Measurements from ENCODE around the gene DLL3.
"Not testable (repeated sequence)": the region's sequence is repeated elsewhere in the genome, so short reads cannot be mapped to it uniquely, and the experiment has no call there.

Gene DLL3

GRCh38 chr19:39474139-39474620 lies 24.6 kb upstream of the DLL3 start:
- peaks cover under 1% of the 10 kb centered on the region; the same call in 1 of the 2 replicates for H3K4me1 ChIP-seq (ENCODE audit: low read length)
- H3K36me3 ChIP-seq (replicated peaks; ENCODE audit: low read depth, low read length), result peaks cover 64% of the 10 kb centered on the region
- no peak overlapping the region for H3K4me3 ChIP-seq (ENCODE audit: low read length)
- H2AFZ ChIP-seq (ENCODE audit: low read depth, low read length), result no peak overlapping the region
- H4K20me1 ChIP-seq (ENCODE audit: insufficient read depth, low read length), result no peaks in the 10 kb centered on the region
- TF ChIP-seq, protein P1, sequence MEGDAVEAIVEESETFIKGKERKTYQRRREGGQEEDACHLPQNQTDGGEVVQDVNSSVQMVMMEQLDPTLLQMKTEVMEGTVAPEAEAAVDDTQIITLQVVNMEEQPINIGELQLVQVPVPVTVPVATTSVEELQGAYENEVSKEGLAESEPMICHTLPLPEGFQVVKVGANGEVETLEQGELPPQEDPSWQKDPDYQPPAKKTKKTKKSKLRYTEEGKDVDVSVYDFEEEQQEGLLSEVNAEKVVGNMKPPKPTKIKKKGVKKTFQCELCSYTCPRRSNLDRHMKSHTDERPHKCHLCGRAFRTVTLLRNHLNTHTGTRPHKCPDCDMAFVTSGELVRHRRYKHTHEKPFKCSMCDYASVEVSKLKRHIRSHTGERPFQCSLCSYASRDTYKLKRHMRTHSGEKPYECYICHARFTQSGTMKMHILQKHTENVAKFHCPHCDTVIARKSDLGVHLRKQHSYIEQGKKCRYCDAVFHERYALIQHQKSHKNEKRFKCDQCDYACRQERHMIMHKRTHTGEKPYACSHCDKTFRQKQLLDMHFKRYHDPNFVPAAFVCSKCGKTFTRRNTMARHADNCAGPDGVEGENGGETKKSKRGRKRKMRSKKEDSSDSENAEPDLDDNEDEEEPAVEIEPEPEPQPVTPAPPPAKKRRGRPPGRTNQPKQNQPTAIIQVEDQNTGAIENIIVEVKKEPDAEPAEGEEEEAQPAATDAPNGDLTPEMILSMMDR (IDR thresholded peaks at IDR 0.05; ENCODE audit: low read depth, low read length), result peak; percentile 88
- TF ChIP-seq EZH2phosphoT487 (IDR thresholded peaks at IDR 0.05; ENCODE audit: low read depth), result no peak
- H3K9me3 ChIP-seq (ENCODE audit: insufficient read depth, low read length), result no peaks in the 10 kb centered on the region
- H3K79me2 ChIP-seq (ENCODE audit: low read length), result 0 out of 2 replicates have a peak, but pooled peaks cover 5% of the 10 kb centered on the region
- H3K27ac ChIP-seq (ENCODE audit: low read length), result no peak overlapping the region
- no peaks in the 10 kb centered on the region for H3K27me3 ChIP-seq (ENCODE audit: low read depth, low read length)
- H3K9ac ChIP-seq (ENCODE audit: low read length), result no peak overlapping the region
- H3K4me2 ChIP-seq (ENCODE audit: low read length), result no peak overlapping the region

DNA sequence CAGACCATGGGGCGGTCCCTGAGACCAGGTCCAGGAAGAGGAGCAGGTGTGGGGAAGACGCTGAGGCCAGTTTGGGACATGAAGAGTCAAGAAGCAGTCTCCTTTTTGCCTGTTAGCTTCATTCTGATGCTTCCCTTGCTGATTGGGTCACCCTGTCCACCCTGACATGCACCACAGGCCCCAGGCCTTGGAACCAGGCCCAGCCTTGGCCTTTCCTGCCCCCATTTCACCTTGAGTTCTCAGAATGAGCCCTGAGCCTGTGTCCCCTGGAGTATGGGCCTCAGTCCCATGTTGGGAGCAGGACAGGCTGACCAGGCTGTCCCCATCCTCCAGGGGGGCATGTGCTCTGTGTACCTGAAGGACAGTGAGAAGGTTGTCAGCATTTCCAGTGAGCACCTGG lies 23.0 kb upstream of the DLL3 start:
- H3K9ac ChIP-seq (ENCODE audit: low read length), result no peak overlapping the region

GRCh38 chr19:39479319-39479801 lies 19.4 kb upstream of the DLL3 start:
- Histone ChIP-seq H3K27ac (ENCODE audit: low read length) (peak overlapping the region; percentile 59), H3K9ac (ENCODE audit: low read length) (peak overlapping the region; percentile 71; the same call in 1 of the 2 replicates), H2AFZ (ENCODE audit: low read depth, low read length) (peak overlapping the region; percentile 24; the same call in 1 of the 2 replicates), H3K4me3 (ENCODE audit: low read length) (peak overlapping the region; percentile 90), H3K36me3 (replicated peaks; ENCODE audit: low read depth, low read length) (peaks cover 36% of the 10 kb centered on the region), H3K4me2 (ENCODE audit: low read length) (peak overlapping the region; percentile 64), H3K4me1 (ENCODE audit: low read length) (peaks cover 20% of the 10 kb centered on the region), H3K79me2 (ENCODE audit: low read length) (peaks cover 32% of the 10 kb centered on the region)
- not testable (repeated sequence) for H3K27me3 ChIP-seq (ENCODE audit: low read depth, low read length); H3K9me3 ChIP-seq (ENCODE audit: insufficient read depth, low read length); H4K20me1 ChIP-seq (ENCODE audit: insufficient read depth, low read length)

More for the DNA sequence above, 23.0 kb upstream of the DLL3 start:
- Histone ChIP-seq H4K20me1 (ENCODE audit: insufficient read depth, low read length) (no peaks in the 10 kb centered on the region), H3K36me3 (replicated peaks; ENCODE audit: low read depth, low read length) (peaks cover 48% of the 10 kb centered on the region), H3K4me3 (ENCODE audit: low read length) (no peak overlapping the region), H3K27ac (ENCODE audit: low read length) (no peak overlapping the region), H2AFZ (ENCODE audit: low read depth, low read length) (no peak overlapping the region), H3K79me2 (ENCODE audit: low read length) (peaks cover 6% of the 10 kb centered on the region), H3K27me3 (ENCODE audit: low read depth, low read length) (no peaks in the 10 kb centered on the region), H3K4me2 (ENCODE audit: low read length) (no peak overlapping the region), H3K9me3 (ENCODE audit: insufficient read depth, low read length) (no peaks in the 10 kb centered on the region), H3K4me1 (ENCODE audit: low read length) (peaks cover 12% of the 10 kb centered on the region; the same call in 1 of the 2 replicates)
- TF ChIP-seq EZH2phosphoT487 (IDR thresholded peaks at IDR 0.05; ENCODE audit: low read depth), result no peak
- TF ChIP-seq, protein P1 (IDR thresholded peaks at IDR 0.05; ENCODE audit: low read depth, low read length), result no peak

- H3K4me3 ChIP-seq (ENCODE audit: low read length), result peak overlapping the region; percentile 90
These were observed 18.8 kb upstream of the DLL3 start for GRCh38 chr19:39479916-39480315.

More at GRCh38 chr19:39479916-39480315, 18.8 kb upstream of the DLL3 start:
- peak overlapping the region; percentile 71 for H3K9ac ChIP-seq (ENCODE audit: low read length)
- no peaks in the 10 kb centered on the region for H4K20me1 ChIP-seq (ENCODE audit: insufficient read depth, low read length)
- H2AFZ ChIP-seq (ENCODE audit: low read depth, low read length), result peak overlapping the region; percentile 24
- H3K4me2 ChIP-seq (ENCODE audit: low read length), result peak overlapping the region; percentile 64
- H3K4me1 ChIP-seq (ENCODE audit: low read length), result peaks cover 20% of the 10 kb centered on the region
- H3K27ac ChIP-seq (ENCODE audit: low read length), result peak overlapping the region; percentile 59
- H3K79me2 ChIP-seq (ENCODE audit: low read length), result peaks cover 32% of the 10 kb centered on the region
- H3K27me3 ChIP-seq (ENCODE audit: low read depth, low read length), result no peaks in the 10 kb centered on the region
- H3K9me3 ChIP-seq (ENCODE audit: insufficient read depth, low read length), result no peaks in the 10 kb centered on the region
- peaks cover 32% of the 10 kb centered on the region for H3K36me3 ChIP-seq (replicated peaks; ENCODE audit: low read depth, low read length)
- TF ChIP-seq, protein P1 (IDR thresholded peaks at IDR 0.05; ENCODE audit: low read depth, low read length), result no peak
- TF ChIP-seq EZH2phosphoT487 (IDR thresholded peaks at IDR 0.05; ENCODE audit: low read depth), result no peak

All from OCI-LY3 (cell line).